GM18861 (cell line): ENCODE measurements around the gene COPG1.
A peak's percentile ranks its signal among the peaks of the same experiment; 100 is the strongest.
"Not testable (repeated sequence)": the region's sequence is repeated elsewhere in the genome, so short reads cannot be mapped to it uniquely, and the experiment has no call there.

Experiments used
- ATAC-seq: cut with Tn5 transposase; IDR thresholded peaks from one replicate; pipeline ENCODE4 v1.9.1; 2021; ENCODE audit not compliant: unreplicated experiment

Gene COPG1, protein sequence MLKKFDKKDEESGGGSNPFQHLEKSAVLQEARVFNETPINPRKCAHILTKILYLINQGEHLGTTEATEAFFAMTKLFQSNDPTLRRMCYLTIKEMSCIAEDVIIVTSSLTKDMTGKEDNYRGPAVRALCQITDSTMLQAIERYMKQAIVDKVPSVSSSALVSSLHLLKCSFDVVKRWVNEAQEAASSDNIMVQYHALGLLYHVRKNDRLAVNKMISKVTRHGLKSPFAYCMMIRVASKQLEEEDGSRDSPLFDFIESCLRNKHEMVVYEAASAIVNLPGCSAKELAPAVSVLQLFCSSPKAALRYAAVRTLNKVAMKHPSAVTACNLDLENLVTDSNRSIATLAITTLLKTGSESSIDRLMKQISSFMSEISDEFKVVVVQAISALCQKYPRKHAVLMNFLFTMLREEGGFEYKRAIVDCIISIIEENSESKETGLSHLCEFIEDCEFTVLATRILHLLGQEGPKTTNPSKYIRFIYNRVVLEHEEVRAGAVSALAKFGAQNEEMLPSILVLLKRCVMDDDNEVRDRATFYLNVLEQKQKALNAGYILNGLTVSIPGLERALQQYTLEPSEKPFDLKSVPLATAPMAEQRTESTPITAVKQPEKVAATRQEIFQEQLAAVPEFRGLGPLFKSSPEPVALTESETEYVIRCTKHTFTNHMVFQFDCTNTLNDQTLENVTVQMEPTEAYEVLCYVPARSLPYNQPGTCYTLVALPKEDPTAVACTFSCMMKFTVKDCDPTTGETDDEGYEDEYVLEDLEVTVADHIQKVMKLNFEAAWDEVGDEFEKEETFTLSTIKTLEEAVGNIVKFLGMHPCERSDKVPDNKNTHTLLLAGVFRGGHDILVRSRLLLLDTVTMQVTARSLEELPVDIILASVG

DNA sequence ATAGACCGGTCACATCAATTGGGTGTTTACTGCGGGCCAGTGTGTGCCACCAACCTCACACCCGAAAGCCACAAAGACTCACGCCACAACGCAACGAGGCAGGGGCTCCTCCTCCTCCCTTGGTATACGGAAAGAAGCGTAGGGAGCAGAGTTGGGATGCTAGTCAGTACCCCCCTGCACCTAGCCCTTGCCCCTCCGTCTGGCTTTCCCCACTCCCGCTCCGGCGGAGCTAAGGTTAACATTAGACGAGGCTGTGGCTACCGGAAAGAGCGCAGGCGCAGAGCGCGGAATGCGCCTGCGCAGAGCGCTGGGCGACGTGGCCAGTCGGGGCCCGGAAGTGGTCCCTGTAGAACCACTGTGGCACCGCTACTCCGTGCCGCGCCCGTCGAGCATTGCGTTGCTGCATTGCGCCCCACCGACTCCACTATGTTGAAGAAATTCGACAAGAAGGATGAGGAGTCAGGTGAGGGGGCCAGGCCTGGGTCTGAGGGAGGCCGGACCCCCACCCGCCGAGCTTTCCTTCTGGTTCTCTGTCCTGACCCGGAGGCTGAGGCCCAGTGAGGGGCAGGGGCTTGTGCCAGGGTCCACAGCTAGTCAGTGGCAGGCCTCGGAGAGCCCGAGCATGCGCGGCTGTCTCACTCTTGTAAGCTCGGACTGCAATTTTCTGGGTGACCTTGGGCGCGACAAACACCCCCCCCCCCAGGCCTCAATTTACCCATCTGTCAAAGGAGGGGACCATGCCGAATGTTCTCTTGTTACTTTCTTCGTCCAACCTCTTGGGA, at the start of gene COPG1:
Gene COPG1, plus strand, starts transcription at position 323 of the 782 bp plus-strand sequence. Its CDS starts 104 bp downstream, at position 427.
- peak; percentile 86 for ATAC-seq

DNA sequence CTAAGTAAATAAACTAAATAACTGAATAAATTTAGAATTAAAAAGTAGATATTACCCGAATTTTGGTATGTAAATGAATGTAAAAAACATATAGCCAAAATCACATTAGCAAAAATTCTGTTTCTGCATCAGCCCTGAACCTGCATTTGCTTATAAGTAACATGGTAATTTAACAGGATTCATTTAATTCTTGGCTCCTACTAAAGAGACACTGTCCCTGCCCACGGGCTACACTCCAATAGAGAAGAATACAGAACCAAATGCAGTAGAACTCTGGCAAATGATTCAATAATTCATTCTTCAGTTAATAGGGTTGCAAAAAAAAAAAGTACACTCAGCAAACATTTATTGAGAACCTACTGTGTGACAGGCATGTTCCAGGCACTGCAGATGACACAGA, 44.9 kb upstream of the COPG1 start:
- no peak for ATAC-seq

DNA sequence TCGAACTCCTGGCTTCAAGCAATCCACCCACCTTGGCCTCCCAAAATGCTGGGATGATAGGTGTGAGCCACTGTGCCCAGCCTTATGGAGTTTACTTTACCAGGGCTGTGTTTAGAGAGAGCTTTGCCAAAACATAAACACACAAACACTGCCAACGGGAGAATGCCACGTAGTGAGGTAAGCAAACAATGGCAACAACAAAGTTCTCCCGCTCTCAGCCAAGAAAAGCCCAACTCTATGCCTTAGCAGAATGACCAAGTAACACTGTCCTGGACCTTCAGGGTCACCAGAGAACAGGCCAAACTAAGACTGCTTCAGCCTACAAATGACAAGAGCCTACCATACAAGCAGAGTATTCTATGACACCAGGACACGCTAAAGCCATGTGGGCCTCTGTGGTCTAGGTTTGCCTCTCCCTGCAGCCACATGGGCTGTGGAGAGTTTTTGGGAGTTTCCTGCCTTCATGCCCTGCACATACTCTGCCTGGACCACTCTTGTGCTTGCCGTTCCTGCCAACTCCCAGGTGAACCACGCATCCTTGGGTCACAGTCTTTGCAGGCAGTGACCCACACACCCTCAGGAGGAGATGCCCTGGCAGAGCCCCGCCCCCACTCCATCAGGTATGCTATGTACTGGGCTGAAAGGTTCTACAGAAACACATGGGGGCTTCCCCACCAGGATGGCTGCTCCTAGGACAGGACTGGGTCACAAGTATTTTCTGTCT, 44.1 kb upstream of the COPG1 start:
- no peak for ATAC-seq

DNA sequence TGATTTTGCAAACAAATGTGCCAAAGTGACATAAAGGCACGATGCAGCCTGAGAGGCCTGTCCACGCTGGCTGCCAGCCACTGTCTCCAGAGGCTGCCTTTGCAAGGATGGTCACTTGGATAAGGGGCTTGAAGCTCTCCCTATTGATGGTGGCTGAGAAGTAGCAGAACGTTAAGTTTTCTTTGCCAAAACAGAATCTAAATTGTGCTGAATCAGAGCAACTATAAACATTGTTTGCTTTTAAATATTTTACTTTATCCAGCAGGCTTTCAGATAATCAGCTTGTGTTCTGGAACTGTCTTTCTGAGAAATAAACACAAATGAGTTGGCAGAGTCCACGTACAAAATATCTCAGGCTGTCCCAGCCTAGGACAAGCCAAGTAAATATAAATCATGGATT, 41.9 kb upstream of the COPG1 start:
- no peak for ATAC-seq

DNA sequence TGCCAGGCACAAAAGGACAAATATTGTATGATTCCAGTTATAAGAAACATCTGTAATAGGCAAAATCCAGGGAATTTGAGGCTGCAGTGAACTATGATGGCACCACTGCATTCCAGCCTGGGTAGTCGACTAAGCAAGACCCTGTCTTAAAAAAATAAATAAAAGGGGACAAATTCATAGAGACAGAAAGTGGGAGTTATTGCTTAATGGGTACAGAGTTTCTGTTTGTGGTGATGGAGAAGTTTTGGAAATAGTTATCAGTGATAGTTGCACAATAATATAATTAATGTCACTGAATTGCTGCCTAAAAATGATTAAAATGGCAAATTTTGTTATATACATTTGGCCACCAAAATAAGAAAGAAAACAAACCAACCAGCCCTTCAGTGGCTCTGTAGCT, 38.1 kb upstream of the COPG1 start:
- ATAC-seq, result no peak

DNA sequence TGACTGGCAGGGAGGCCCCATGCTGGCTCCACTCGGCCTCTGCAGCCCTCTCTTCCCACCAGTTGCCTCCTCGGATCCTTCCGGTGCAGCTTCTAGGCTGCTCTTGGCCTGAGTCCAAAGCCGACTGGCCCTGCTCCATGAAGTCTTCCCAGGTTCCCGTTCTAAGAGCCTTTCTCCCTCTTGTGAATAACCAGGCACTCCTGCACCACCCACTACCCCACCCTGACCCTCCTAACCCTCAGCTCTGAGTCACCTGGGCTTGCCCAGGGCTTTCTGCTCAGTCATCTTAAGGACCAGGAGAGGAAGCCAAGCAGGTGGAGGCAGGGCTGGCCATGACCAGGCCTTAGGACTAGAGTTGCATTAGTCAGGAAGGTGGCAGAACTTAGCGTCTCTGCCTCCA, 37.6 kb upstream of the COPG1 start:
- no peak for ATAC-seq

DNA sequence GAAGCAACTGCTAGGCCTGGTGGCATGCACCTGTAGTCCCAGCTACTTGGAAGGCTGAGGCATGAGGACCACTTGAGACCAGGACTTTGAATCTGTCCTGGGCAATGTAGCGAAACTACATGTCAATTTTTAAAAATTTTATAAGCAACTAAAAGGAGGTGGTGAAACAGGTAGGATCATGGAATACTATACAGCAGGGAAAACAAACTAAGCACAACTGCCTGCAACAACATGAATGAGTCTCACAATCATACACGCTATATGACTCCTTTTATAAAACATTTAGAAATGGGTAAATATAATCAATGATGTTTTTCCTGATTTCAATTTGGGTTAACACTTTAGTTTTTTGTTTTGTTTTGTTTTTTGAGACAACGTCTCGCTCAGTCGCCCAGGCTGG, 36.2 kb upstream of the COPG1 start:
- ATAC-seq, result no peak

DNA sequence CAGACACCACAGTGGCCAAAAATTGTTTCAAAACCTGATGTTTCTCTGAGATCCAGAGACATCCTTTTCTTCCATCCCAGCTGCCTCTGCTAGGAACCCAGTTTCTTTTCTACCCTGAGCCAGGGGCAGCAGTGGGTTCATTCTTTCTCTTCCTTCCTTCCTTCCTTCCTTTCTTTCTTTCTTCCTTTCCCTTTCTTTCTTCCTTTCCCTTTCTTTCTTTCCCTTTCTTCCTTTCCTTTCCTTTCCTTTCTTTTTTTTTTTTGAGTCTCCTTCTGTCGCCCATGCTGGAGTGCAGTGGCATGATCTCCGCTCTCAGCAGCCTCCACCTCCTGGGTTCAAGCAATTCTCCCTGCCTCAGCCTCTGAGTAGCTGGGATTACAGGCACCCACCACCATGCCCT, 30.7 kb upstream of the COPG1 start:
- no peak for ATAC-seq

DNA sequence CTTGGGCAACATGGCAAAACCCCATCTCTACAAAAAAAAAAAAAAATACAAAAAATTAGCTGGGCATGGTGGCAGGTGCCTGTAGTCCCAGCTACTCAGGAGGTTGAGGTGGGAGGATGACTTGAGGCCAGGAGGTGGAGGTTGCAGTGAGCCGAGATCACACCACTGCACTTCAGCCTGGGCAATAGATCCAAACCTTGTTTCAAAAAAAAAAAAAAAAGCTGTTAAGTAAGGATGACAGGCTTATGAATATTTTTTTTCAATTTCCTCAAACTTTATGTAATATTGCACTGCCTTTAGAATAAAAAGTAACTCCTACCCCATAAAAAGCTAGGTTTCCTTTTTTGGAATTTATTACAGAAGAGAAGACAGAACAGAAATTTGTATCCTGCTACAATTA, 25.0 kb upstream of the COPG1 start:
- not testable (repeated sequence) for ATAC-seq

DNA sequence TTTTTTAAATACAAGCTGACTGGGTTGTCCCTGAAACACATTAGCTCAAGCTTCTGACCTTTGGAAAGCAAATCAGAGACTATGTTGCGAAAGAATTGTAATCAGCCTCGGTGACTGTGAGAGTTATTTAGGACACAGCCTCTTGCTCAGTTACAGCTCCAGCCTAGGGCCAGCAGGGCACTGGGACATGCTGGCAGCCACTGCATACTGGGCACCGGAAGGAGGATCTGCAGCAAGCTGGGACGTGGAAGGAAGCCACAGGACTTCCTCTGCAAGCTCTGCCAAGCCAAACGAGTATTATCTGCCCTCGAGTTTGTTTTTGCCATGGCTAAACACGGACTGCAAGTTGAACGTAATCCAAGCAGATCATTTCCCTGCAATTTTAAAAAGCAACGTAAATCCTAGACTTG, 24.4 kb upstream of the COPG1 start:
- no peak for ATAC-seq

DNA sequence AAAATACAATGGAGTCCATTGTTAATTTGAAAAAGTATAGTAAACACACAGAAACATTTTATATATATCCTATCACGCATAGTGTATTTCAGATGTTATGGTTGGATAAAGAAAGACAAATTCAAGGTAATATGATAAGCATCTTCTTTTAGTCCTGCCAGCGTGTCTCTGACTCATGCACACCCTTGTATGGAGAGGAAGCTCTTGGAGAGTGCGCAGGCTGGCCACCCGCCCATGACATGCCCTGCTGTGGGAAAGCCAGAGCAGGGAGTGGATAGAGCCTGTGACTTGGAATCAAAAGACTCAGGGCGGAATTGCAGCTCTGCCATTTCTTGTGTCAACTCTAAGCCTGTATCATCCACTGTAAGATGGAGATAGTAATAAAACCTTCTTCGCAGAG, 23.0 kb upstream of the COPG1 start:
- ATAC-seq, result no peak

DNA sequence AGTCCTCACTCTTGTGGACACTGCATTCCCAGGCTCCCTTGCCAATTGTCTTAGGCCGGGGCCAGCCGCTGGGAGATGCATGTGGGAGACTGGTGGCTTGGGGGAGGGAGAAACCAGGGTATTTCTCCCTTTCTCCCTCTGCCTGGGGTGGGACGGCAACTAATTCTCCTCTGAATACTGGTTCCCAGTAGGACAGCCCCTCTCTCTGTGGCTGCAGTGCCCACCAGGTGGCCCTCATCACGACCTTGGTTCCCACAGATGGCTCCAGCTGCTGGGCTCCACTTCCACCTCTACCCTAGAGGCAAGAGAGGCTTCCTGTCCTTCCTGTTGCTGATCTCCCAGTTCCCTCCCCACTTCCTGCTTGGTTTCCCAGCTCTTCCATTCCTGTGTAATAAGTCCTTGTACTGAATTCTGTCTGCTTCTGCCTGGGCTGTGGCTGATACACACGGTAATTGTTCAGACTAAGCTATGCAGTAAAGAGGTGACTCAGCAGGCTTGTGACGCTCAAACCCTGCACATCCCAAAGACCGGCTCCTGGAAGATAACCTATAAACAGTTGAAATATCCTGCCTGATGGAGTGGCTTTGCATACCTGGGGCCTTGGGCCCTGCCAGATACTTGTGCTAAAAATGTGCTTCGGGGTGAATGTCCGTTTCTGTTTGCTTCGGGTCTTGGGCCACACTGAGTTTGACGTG, 20.4 kb upstream of the COPG1 start:
- no peak for ATAC-seq

DNA sequence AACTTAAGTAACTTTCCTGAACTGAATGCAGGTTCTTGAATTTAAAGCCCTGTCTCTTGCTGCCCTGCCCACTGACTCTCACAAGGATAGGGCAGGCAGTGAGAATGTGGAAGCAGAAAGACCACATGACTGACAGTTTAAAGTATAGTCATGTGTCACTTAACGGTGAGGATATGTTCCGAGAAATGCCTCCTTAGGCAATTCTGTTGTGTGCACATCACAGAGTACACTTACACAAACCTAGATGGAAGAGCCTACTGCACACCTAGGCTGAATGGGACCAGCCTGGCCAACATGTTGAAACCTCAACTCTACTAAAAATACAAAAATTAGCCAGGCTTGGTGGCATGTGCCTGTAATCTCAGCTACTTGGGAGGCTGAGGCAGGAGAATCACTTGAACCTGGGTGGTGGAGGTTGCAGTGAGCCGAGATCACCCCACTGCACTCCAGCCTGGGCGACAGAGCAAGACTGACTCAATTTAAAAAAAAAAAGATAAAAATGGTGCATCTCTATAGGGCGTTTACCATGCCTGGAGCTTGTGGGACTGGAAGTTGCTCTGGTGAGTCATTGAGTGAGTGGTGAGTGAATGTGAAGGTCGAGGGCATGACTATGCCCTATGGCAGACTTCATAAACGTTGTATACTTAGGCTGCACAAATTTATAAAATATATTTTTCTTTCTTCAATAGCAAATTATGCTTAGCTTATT, 18.9 kb upstream of the COPG1 start:
- no peak for ATAC-seq

DNA sequence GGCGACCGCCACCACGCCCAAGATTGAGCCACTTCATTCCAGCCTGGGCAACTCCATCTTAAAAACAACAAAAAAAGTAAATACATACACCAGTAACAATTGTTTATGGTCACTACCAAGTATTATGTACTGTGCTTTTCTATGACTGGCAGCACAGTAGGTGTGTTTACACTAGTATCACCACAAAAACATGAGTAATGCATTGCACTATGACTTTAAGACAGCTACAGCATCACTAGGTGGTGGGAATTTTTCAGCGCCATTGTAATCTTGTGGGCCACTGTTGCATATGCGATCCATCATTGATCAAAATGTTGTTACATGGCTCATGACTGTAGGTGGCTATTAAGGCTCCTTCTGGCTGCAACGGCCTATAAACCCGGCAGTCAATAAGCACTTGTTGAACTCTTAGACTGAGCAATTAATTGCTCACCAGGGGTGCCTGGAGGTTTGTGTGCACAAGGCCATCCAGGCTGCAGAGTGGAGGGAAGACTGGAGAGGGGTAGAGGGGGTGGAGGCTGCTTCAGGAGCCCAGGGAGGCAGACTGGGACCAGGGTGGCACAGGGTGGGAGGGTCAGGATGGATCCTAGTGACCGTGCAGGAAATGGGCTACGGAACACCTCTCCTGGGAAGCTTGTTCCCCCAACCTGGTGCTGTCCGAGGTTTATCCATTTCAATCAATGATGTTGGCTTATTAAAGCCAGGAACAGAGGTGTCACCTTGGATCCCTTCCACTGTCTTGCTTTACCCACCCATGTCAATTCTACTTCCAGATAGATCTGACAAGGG, 17.9 kb upstream of the COPG1 start:
- no peak for ATAC-seq

DNA sequence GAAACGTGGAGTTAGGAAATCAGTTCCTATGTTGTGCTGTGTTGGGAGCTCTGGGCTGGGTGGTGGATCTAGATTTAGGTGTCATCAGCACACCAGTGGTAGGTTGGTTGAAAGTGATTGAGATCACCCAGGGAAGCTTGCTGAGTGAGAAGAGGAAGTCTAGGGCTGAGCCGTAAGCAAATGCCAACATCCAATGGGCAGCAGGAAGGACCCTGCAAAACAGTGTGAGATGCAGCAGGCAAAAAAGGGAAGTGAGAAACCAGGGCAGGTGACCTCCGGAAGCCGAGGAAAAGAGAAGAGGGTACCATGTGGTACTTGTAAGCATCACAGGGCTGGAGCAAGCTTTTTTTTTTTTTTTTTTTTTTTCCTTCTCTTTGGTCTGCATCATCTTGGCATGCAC, 15.9 kb upstream of the COPG1 start:
- peak; percentile 93 for ATAC-seq

DNA sequence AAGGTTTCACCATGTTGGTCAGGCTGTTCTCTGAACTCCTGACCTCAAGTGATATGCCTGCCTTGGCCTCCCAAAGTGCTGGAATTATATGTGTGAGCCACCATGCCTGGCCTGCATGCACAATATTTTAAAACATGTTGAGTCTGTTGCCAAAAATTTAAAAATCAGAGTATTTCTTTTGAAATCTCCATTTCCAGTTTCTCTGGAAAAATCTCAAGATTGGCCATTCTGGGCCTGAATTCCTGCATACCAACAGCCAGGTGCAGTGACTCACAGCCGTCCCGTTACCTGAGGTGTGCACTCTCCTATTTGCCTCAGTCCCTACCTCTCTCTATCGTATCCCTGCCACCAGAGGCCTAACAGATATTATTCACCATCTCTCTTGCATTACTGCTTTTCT, 15.0 kb upstream of the COPG1 start:
- no peak for ATAC-seq

DNA sequence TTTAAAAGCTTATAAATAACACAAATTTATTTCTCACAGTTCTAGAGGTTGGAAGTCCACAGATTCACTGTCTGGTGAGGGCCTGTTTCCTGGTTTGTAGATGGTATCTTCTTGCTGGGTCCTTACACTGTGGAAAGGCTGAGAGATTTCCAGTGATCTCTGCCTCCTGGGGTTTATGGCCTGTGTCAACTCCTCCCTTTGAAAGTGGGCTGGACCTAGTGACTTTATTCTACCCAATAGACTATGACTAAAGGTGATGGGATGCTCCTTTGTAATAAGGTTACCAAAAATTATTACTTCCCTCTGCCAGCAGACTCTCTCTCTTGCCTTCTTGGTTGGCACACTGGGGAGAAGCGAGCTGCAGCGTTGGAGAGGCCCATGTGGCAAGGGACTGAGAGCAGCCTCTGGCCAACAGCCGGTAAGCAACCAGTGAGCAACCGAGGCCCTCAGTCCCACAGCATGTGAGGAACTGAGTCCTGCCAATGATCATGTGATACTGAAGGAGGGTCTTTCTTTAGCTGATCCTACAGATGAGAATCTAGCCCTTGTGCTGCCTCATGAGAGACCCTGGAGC, 14.0 kb upstream of the COPG1 start:
- ATAC-seq, result no peak

DNA sequence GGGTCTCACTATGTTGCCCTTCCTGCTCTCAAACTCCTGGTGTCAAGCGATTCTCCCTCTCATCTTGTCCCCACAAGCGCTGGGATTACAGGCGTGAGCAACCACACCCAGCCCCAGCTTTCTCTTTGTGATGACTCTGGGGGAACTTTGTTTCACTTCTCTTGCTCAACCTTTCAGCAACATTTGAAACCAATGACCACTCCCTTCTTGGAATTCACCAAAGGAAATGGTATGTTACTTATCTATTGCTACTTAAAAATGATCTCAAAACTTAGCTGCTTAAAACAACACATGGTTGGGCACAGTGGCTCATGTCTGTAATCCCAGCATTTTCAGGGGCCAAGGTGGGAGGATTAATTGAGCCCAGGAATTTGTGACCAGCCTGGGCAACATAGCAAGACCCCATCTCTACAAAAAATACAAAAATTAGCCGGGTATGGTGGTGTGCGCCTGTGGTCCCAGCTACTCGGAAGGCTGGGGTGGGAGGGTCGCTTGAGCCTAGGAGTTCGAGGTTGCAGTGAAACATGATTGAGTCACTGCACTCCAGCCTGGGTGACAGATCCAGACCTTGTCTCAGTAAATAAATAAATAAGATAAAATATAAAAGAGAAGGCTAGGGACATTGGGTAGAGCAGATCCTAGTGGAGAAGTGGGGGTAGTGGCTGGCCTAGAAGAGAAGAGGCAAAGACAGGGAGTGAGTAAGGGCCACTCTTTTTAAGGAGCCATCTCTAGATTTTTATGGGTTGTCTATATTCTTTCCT, 10.3 kb upstream of the COPG1 start:
- no peak for ATAC-seq
